ENCODE measurements around the gene IGFBP5.

IGFBP5 gene

DNA sequence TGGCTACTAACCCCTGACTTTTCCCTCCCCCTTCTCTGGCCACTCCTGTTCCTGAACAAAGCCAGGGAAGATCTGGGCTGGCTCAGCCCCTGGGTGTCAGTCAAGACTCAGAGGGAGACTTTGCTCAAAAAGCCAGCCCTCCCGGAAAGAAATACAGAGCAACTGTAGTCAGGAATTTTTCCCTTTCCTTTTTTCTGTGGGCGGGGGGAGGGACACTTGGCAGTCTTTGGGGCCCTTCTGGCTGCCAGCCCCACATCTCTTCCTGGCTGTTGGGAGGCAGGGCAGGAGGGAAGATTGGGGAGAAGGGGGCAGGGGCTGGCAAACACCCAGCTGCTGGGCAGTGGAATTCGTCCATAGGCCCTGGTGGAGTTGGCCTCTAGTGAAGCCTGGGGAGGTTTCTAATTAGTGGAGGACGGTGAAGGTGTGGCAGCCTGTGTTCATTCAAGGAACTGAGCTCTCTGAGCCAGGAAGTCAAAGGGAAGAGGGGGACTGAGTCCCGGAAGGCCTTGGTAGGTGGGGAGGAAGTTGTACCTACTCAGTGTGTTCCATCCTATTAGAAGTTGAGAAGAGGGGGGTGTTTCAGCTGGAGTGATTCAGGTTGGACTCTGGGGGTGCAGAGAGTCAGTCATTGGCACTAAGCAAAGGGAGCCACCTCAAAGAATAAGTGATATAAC, 51.2 kb downstream of the IGFBP5 start:
- no peak for DNase-seq (ENCODE audit: low spot score)

DNA sequence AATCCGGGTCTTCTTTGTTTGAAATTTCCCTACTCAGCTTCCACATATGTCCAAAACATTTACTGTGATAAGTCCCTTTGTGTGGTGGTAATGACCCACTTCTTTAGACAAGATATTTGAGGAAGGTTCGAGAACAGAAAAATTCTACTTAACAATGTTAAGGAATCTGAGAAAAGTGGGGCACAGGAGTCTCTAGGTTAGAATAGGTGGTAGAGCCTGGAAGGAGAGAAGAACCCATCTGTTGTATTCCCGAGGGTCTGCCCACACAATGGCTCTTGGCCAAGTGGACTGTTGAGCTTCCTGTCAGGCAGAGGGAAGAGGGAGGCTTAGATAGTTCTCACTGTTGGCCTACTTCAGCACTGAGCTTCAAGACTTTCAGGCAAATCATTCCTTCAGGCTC, 57.9 kb downstream of the IGFBP5 start:
- DNase-seq (ENCODE audit: low spot score) = no peak

DNA sequence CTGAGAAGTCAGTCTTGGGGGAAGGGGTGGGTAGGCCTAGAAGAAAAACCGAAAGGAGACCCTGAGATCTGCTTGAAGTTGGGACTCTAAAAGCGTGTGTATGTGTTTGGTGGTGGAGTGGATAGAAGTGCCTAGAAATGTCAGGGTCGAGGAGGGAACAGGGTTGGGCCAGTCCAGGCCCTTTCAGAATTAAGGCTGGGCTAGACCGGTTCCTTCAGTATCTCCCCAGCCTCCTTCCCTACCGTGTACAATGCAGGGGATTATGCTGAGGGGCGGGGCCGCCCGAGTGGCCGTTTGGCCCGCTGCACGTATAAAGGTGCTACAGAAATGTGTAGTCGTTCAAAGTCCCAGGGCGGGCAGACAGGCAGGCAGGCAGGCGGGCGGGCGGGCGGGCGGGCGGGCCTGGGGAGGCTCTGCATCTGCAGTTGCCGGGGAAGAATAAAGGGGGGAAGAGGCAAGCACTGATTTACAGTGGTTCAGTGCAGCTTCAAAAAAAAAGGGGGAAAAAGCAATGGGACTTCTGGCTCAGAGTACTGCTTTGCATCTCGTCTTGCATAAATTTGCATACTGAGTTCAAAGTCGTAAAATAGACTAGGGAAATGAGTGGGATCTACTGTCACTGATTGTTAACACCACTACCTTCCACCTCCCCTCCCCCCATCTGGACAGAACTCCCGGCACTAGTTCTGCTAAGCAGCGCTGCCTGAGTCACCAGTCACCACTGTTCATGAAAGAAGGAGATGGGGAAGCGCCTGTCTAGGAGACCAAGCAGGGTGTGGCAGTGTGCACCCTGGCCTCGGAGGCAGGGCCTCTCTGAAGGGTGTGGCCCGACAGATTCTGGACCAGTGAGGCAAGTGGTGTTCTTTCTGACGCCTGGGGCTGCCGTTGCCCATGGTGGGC, 58.5 kb downstream of the IGFBP5 start:
- DNase-seq (ENCODE audit: low spot score) = no peak

DNA sequence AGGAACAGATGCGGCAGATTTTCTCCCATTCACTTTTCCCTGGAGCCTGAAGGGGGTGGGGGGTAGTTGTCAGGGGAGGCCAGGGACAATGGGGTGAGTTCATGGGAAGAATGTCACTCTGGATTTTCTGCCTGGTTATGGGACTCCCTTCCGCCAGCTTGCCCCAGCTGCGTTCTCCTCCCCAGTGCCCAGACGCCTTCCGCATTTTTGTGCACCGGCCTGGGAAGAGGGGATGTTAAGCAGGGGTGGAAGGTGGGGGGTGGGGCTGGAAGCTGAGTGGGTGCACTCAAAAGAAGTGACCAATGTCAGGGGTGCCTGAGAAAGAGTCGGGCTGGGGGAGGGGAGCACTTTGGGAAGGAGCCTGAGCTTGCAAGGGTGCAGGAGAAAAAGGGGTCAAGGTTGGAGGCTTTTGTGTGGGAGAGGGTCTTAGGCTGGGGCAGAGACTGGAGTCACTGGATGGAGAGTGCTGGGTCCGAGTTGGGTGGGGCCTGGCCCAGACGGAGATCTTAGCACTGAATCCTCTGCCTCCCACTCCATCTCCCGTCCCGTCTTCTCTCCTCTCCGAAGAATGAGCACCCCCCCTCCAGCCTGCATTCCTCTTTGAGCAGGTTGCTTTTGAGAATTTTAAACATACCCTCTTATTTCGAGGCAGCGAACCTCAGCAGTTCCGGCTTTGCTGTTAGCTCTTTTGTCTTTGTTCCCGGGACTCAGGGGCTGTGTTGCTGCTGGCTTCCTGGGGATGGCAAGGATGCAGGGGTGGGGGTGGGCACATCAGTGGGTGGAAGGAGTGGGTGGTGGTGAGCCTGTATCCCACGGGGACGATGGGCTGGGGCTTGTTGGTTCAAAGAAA, 59.4 kb downstream of the IGFBP5 start:
- no peak for DNase-seq (ENCODE audit: low spot score)

DNA sequence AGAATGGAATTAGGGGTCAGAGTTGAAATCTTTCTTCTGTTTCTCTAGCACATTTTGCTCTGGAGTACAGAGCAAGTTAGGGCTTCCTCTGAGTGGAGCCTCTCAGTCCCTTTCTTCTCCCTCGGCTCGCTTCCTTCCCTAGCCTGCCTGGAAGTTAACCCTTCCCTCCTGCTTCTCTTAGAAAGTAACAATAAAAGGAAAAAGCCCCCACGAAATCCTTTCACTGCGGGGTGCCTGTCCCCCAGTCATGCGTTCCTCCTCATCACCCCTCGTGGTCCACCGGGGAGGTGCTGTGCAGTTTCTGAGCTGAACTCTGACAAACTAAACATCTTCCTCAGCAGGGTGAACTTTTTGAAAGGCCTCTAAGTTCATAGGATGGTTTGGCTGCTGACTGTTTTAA, 60.2 kb downstream of the IGFBP5 start:
- DNase-seq (ENCODE audit: low spot score) = no peak

DNA sequence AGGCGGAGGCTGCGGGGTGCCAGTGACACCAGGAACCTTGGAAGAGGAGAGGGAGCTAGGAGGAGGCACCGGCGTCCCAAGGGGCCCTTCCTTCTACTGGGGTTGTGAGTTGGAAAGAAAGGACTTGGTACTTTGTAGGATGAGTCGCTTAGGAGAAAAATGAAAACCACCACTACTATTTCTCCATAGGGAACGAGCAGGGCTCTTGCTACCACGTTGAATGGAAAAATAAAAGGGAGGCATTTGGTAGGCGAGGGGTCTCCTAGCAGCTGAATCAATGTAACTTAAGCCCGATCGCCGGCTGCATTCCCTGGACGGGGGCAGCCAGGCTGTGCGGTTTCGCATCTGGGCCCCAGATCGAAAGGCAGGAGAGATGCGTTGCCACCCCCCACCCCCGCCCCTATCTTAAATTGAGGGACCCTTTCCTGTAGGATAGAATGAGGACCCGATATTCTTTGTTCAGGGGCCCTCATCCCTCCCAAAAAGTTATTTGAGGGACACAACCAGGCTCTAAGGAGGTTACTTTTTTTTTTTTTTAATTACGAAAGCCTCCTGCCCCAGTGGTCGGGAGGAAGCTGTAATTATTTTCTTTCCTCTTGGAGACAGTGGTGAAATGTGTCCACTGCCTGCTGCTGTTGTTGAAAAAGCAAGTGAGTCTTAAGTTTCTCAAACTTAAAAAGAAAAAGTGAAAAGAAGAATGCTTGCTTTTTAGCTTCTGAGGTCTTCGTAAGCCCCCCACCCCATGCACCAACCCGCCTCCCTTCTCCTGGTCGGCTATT, 60.8 kb downstream of the IGFBP5 start:
- no peak for DNase-seq (ENCODE audit: low spot score)

DNA sequence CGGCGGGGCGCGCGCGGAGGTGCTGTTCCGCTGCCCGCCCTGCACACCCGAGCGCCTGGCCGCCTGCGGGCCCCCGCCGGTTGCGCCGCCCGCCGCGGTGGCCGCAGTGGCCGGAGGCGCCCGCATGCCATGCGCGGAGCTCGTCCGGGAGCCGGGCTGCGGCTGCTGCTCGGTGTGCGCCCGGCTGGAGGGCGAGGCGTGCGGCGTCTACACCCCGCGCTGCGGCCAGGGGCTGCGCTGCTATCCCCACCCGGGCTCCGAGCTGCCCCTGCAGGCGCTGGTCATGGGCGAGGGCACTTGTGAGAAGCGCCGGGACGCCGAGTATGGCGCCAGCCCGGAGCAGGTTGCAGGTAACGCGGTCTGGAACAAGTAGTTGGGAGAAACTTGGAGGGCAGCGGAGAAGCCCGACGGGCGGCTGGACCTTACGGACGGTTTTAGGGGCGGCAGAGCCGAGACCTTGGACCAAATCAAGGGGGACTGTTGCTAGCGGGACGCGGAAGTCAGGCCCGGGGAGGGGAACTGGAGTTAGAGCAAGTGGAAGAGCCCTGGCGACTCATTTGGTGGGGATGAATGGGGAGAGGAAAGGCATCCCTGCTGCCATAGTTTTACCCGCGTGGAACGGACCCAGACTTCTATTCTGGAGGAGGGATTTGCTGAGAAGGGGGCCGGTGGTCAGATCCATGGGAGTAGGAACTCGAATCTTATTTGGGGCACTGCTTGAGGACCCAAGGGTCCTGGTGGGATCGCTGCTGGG, 61.6 kb downstream of the IGFBP5 start:
- DNase-seq (ENCODE audit: low spot score) = no peak

DNA sequence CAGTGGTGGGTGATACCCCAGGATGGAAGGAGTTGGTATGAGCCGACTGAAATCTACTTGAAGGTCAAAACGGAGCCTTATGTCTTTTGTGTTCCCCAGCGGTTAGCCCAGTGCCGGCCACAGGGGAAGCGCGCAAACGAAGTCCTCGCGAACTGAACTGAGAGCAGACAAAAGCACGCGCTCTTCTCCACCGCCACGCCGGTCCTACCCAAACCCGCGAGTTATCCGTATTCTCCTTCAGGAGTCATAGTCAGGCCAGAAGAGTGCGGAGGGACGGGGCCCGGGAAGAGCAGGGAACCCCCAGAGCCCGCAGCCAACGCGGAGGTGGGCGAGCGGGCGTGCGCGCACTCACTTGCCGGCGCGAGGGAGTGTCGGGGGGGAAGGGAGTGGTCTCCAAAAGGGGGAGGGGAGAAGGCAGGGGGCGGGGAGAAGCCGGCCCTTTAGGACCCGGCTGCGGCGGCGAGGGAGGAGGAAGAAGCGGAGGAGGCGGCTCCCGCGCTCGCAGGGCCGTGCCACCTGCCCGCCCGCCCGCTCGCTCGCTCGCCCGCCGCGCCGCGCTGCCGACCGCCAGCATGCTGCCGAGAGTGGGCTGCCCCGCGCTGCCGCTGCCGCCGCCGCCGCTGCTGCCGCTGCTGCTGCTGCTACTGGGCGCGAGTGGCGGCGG, 62.3 kb downstream of the IGFBP5 start, which contains the start of gene IGFBP2:
TSS of gene IGFBP2 (plus strand) at position 469 of the 664 bp plus-strand sequence. CDS start at position 573, 104 bp downstream.
- no peak for DNase-seq (ENCODE audit: low spot score)

DNA sequence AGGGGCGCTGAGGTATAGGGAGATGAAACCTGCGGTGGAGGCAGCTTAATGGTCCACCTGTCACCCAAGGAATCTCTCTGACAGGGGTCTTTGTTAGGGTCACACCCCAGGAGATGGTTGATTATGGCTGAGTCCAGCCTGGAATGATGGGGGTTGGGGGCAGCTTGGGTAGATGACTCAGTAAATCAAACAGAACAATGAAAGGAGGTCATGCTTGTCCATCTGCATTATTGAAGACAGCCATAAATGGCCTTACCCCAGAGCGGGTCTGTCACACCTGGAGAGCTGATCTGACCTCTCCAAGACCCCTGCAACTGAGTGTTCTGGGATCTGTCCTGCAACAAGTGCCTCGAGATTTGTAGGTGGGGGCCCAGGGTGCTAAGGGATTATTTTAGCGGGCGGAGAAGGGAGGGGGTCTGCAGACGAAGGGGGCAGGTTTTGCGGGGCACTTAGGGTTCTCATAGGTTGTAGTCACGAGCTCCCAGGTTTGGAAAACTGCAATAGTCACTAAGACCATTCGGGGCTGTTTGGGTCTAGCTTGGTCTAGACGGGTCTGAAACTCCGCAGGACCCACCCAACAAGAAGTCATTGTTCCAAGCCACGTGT, 62.9 kb downstream of the IGFBP5 start:
- DNase-seq (ENCODE audit: low spot score) = no peak

DNA sequence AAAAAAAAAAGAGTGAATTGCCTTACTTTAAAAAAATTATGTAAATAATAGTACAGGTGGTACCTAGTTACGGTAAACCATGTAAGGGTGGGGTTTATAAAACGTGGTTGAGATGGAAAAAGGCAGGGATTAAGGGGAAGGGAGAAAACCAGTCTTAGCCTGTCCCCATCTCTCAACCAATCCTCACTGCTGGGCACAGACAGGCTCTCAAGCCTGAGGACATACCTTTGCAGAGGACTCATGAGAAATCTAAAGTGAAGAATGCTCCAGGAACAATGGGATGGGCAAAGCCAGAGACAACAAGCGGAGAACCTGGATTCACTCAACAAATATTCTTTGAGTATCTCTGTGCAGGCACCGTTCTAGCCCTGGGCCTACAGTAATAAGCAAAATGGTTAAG, 65.6 kb downstream of the IGFBP5 start:
- no peak for DNase-seq (ENCODE audit: low spot score)

DNA sequence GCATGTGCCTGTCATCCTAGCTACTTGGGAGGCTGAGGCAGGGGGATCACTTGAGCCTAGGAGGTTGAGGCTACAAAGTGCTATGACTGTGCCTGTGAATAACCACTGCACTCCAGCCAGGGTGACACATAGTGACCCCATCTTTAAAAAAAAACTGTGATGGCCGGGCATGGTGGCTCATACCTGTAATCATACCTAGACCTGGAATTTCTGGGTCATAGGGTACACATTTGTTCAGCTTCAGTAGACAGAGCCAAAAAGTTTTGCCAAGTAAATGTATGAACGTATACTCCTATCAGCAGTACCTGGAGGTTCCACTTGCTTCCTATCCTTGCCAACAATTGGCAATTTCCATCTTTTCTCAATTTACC, 68.5 kb downstream of the IGFBP5 start:
- DNase-seq (ENCODE audit: low spot score) = no peak

DNA sequence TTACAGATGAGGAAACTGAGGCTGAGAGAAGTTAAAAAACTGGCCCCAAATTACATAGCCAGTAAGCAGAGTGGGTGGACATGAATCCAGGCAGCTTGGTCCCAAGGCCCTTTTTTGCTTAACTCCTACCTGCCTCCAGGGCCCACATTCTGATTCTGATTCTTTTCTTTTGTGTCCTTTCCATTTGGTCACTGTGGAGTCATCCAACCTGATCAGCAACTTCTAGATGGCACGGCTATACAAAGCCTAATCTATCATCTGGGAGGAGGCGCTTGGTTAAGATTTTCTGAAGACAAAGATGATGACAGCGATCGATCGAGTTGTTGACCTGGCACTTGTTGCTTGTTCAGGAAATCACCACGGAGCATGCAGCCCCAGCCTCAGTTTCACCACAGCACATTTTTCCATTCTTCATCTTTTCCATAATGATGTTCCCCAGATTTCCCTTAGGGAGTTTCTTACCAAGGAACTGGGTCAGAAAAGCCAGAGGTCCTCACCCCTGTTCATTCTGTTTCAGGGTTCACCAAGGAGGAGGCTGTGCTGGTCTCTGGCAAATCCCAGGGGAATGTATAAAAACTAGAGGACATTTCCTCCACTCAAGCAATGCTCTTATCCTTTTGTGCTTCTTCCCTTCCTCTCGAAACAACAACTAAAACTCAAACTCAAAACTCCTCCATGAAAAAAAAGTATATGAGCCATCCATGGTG, 69.0 kb downstream of the IGFBP5 start:
- no peak for DNase-seq (ENCODE audit: low spot score)

DNA sequence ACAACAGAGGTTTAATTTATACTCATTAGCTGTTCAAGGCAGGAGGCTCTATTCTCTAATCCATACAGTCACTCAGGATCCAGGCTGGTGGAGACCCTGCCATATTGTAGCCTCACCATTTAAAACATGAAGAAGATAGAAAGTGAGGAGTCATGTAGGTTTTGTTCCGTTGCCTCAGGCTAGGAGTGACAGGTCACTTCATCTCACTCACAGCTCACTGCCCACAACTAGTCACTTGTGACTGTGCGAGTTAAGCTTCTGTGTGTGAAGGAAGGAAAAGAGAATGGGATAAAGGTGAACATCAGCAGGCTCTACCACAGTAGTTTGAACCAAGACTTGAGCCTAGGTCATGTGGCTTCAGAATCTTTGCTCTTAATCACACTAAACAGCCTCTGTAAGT, 71.1 kb downstream of the IGFBP5 start:
- no peak for DNase-seq (ENCODE audit: low spot score)

DNA sequence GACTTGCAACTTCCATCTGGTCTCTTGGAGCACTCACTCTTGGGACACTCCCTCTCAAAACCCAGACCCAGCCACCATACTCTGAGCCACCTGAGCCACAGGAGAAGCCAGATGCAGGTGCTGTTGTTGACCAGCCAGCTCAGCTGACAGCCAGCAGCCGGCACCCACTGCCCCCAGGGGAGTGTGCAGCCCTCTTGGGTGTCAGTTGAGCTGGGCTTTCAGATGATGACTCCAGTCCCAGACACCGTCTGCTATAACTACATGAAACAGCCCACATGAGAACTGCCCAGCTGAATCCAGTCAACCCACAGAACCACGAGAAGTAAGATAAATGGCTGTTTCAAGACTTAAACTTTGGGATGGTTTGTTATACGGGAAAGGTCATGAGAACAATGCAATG, 72.8 kb downstream of the IGFBP5 start:
- DNase-seq (ENCODE audit: low spot score) = no peak

All from CD4-positive, alpha-beta T cell treated with Interleukin-15 for 4 hours (primary cell).